Tibial nerve (tissue), 4 donors: ENCODE data around the gene TAB2.

Source experiments
- CTCF ChIP-seq, 5 experiments: fragments of 200-600 bp in 3 of 5; fragments of 450-650 bp in 2 of 5; sonication (generic) in 3 of 5; IDR thresholded peaks; one replicate each; pipeline ENCODE4 v1.5.1; 2016 to 2019; ENCODE audit warnings: antibody characterized with exemption in 5 of 5, mild to moderate bottlenecking in 3 of 5, moderate library complexity in 2 of 5
- EP300 ChIP-seq, 2 donors: sonication (generic); formaldehyde crosslinking; IDR thresholded peaks; one replicate each; pipeline ENCODE4 v1.6.1; 2017; ENCODE audit warnings: antibody characterized with exemption in 2 of 2, mild to moderate bottlenecking in 1 of 2

- peak; percentile 92 to 98 for TF ChIP-seq EP300 (IDR thresholded peaks at IDR 0.05)
- TF ChIP-seq CTCF (IDR thresholded peaks at IDR 0.05), result no peak
Observed at GRCh38 chr6:149454346-149454848, 136.9 kb downstream of the TAB2 start.
